HK-2 (cell line): ENCODE results near the gene LTB4R2.
A peak's percentile ranks its signal among the peaks of the same experiment; 100 is the strongest.

Experiments used
- DNase-seq: peaks from one replicate; pipeline ENCODE4 v3.0.0-alpha.2; 2018; ENCODE audit not compliant: unreplicated experiment

Gene LTB4R2

DNA sequence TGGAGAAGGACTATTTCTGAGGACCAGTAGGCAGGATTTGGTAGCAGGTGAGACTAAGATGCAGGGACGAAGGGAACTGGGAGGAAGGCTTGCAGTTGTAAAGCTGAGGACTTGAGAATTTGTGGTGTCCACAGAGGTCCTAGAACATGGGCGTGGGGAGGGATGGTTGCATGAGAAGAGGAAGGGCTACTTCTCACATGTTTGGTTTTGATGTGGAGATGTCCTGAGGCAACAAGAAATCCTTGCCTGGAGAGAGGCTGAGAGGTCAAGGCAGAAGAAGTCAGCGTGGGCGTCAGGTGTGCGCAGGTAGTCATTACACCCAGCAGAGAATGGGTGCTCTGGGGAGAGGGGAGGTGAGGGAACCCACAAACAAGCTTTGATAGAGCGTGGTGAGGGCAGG, 32.9 kb upstream of the LTB4R2 start:
- DNase-seq, result no peak

DNA sequence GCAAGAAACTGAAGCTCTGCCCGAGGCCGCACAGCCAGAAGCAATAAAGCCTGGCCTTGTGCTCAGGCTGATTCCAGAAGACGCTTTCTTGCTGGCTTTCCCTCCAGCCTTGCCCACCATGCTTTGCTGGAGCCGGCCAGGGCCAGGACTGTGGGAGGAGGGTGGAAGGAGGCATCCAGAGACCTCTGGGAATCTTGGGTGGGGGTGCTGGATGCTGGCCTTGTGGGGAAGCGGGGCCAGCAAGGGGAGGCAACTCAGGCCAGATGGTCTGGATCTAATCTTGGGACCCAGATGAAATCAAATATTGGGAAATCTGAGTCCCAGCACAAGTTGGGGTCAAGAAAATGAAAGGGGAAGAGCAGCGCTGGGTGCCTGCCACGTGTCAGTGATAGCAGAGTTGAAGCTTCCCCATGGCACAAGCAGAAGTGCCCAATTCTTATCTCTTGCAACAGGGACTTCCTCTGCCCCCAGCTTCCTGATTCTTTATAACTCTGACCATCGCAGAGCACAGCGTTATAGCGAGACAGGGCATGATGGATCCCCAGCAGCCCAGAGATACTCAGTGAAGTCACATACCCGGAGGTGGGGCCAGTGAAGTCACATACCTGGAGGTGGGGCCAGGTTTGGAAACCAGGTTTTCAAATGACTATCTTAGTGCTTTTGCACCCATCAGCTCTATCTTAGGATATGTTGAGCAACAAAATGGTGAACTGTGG, 32.2 kb upstream of the LTB4R2 start:
- DNase-seq, result no peak

DNA sequence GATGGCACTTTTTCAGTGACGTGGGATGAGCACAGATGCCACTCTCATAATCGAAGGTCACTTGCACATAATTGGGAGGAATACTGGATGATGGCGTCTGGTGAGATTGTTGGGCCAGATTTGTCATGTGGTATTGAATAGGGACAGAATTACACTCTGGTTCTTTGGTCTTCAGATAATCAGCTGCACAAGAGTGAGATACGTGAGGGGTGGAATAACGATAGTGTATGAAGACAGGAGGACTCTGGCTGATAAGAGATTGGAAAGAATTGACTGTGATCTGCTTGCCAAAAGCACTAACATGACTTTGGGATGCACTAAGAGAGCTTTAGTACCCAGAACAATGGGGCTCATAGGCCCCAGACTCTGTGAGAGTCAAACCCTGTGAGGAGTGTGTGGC, 31.5 kb upstream of the LTB4R2 start:
- no peak for DNase-seq

DNA sequence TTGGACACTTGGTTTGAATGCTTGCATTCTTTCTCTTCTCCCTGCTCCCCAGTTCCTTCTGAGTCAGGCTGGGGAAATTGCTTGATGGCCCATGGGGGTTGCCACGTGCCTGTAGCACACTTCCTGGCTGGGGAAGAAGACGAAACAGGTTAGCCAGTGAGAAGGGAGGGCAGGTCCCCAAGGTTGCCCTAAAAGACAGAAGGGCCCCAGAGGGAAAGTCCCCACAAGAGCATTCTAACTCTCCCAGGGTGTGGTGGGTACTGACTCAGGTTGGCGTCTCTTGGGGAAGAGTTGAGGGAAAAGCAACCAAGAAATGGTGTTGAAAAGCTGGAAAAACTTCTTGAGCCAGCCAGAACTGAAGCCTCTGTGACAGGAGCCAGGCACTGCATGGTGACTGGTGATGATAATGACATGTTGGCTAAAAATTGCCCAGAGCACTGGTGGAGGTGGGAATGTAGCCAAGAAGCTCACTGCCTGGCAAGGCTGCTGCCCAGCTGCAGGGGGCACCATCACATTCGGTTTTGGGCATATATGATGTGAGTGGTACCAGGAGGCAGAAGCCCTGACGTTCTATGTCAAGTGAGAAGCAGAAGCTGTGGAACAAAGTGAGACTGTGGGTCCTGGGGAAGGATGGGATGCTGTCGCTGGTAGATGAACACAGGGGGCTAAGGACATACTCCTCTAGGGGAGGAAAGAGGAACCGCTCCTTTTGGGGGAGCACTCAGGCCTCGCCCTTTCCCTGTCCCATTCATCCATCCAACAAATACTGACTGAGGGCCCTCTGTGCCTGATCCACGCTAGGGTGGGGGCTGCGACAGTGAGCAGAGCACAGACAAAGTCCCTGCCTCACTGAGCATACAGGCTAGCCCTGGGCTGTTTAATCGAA, 30.4 kb upstream of the LTB4R2 start:
- DNase-seq, result peak; percentile 30

DNA sequence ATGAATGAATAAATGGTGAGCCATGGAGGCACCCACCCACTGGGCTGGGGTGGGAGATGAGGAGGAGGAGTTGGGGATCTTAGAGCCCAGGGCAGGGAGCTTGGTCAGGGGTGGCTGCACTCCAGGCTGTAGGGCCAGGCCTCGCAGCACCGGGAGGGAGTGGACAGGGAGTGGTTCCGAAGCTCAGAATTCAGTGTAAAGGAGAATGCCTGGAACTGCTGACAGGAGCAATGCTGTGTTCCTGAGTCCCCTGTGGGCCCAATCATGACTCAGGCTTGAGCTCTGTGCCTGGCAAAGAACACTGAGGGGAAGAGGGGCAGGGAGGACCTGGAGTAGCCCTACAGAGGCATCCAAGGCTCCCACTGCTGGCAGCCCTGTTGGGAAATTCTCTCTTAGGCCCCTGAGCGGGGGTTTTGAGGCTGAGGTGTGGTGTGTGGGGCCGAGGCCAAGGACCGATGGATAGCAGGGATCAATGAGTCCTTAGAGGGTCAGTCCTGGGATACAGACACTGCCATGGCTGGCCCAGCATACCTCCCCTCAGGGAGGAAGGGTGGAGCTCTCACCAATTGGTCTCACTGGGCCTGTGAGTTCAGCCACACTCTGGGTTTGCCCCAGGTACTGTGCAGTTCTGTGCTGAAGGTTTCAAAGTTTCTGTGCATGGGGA, 29.0 kb upstream of the LTB4R2 start:
- no peak for DNase-seq

DNA sequence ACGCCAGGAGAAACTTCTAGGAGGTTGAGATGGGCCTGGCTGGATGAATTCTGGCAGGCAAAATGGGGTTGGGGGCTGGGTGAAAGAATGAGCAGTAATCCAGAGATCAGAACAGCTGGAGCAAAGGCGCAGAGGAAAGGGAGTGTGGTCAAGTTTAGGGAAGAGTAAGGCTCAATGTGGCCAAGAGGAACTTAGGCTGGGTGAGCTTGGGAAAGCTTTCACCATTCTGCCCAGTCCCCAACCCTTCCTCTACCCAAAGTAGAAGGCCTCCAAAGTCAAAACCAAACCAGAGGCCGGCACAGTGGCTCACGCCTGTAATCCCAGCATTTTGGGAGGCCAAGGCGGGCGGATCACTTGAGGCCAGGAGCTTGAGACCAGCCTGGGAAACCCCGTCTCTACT, 28.3 kb upstream of the LTB4R2 start:
- DNase-seq, result no peak

DNA sequence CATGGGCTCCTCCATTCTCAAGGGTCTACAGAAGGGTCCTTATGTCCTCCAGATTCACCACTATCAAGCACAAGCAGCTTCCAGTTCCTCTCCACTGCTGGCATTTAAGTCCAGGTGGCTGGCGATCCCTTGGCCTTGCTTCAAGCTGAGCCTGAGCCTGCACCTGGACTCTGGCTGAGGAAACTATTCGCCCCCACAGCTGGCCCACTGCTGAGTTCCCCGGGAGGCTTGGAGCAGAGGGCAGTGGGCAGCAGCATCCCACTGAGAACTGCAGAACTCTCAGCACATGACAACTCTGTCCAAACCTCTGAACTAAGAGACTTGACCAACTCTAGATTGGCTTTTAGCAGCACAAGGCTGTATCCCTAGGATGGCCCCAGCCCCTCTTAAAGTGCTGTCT, 27.2 kb upstream of the LTB4R2 start:
- DNase-seq, result no peak

DNA sequence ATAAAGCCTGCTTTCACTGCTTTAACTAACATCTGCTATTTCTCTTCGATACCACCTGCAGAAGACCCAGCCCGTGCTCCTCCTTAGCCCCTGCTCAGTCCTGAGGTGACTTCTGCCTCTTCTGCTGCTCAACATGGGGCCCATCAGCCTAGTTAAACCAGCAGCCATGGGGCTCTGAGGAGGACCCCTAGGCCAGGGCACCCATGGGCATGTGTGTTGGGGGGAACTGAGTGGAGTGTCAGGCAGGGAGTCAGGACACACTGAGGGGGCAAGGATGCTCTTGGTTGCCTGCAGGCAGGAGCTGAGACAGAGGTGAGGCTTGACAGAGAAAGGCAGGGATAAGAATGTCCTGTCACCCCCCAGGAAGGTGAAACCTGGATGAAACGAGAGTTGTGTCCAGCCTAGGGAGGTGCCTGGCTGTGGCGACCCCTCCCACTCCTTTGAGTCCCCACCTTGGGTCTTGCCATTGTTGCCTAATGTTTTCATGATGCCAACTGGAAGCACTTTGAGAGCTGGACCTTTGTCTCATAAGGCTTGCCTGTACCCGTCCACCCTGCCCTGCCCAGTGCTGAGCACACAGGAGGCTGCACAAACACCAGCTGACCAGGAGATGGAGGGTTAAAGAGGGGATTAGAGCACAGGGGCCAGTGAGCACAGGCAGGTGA, 26.0 kb upstream of the LTB4R2 start:
- no peak for DNase-seq

DNA sequence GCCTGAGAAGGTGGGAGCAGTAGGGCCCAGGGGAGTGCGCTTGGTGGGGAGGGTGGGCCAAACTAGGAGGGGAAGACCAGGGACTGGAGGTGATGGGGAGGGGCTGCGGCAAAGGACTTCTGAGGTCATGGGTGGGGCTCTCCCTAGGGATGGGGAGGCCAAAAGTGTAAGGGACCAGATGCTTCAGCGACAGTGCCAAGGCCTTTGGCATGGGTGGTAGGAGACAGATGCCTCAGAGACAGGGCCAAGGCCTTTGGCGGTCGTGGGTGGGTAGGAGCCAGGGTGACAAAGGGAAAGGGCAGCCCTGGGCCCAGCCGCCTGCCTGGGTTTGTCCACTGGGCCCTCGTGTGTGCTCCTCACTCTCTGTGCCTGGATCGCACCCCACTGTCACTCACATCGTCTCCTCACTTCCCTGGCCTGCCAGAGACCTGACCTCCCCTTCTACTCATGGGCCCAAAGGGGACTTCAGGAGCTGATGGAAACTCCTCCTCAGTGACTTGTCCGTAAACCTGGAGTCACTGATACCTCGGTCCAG, 25.4 kb upstream of the LTB4R2 start:
- DNase-seq, result no peak

DNA sequence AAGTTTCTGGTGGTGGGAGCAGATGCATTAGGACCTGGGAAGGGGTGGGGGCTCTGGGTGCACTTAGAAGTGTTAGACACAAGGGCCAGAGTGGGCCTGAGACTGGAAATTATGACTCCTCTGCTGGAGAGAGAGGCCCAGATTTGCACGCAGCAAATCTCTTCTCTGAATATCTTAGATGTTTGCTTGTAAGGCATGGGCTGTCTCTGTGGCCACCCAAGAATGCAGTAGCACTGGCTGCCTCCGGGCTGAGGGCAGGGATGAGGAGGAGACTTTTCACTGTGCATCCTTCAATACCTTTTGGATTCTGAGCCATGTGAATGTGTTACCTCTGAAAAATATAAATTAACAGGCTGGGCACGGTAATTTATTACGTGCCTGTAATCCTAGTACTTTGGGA, 24.6 kb upstream of the LTB4R2 start:
- no peak for DNase-seq

DNA sequence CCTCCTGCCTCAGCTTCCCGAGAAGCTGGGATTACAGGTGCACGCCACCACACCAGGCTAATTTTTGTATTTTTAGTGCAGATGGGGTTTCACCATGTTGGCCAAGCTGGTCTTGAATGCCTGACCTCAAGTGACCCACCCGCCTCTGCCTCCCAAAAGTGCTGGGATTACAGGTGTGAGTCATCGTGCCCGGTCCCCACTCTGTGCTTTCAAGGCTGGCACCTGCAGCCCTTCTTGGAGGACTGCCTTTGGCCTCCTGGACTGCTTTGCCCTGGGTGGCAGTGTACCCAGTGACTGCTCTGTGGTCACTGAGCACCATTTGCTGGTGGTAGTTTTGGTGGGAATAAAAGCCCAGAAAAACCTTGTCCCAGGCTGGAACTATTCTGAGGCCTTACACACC, 22.9 kb upstream of the LTB4R2 start:
- DNase-seq, result no peak

DNA sequence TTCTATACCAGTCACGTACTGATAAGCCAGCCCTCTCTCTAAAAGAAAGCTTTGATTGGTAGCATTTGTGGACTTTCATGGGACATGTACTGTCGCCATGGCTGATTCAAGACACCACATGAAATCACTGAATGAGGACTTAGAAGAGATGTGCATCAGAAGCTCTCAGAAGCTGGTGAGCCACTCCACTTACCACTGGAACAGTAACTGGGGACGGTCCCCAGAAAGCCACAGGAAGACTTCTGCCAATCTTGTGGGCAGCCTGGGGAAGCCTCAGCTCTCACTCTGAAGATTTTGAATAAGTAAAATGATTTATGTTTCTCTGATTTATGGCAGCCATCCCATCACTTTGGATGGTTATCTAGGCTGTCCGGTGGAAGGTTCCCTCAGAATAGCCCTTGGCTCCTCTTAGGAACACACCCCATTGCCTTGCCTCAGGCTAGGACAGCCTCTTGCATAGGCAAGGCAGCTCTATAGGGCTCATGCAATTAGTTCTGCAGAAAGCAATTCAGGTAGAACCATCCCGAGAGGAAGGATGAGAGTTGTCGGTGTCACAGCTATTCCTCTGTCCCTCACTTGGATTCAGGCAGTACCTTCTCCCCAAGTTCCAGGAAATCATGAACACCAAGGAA, 20.2 kb upstream of the LTB4R2 start:
- no peak for DNase-seq

DNA sequence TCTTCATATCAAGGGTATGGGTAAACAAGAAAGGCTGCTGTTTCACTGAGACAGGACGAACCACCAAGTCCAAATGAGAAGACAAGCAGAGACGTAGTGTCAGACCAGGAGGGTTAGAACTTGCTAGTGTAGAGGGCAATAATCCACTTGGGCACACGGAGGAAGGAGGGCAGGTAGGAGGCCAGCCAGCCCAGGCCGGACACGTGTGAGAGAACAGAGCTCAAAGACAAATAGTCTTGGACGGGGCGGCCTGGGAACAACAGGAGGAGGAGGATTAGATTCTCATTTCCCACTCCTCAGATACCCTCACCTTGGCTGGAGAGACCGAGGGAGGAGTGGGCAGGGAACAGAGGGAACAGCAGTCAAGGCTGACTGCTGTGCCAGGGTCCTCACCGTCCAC, 19.2 kb upstream of the LTB4R2 start:
- DNase-seq, result no peak

DNA sequence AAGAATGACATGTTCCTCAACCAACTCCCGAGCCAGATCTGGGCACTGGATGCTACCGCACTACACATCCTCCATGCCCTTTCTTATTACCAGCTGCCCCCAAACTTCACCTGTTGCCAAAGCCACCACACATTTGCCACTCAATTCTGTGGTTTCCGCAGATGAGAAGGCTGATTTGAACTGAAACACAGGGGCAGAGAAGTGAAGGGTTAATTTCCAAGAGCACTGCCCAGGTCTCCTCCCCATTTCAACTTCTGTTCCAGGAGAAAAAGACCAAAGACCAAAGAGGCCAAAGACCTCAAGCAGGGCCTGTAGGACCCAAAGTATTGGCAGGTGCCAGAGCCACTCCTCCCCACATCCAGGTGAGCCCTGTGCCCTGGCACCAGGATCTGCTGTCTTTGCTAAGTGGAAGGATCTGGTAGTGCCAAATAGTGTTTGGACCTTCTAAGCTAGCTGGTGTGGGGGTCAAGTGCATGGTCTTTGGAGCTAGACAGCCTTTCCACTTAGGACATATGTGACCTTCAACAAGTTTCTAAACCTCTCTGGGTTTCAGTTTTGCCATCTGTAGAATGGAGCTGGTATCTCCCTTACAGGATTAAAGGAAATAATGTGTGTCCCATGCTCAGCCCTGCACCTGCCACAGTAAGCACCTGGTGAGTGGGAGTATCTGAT, 18.4 kb upstream of the LTB4R2 start:
- no peak for DNase-seq

DNA sequence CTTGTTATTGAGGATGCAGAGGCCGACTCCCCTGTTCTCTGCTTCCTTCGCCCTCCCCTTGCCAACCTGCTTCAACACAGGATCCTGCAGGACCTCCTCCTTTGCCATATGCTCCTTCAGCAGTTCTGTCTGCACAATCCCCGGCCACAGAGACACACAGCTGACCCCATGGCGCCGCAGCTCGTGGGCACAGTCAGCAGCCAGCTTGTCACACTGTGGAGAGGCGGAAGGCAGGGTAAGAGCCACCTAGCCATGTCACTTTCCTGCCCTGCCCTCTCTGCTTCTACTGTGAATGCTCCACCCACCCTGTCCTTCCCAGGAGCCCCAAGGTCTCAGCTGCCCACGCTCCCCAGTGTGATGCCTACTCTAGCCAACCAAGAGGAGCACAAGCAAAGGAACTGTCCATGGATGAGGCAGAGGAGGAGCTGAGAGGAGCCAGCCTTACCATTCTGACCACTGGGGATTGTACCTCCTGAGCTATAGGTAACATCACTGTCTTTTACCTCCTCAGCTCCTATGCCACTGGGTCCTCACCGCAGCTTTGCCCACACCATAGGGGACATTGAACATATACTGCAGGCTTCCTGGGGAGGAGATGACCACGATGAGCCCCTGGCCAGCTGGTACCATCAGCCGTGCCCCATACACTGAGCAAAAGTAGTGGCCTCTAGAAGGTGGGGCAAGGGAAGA, 17.7 kb upstream of the LTB4R2 start:
- no peak for DNase-seq

DNA sequence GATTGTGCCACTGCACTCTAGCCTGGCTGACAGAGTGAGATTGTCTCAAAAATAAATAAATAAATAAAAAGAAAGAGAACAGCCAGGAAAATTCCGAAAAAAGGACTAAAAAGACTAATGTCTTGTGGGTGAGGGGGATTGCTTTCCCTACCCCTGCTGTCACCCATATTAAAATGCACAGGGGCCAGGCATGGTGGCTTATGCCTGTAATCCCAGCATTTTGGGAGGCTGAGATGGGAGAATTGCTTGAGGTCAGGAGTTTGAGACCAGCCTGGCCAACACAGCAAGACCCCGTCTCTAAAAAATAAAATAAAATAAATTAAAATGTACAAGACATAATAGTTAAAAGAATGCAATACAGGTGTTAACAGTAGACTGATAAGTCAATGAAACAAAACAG, 16.4 kb upstream of the LTB4R2 start:
- DNase-seq, result no peak

DNA sequence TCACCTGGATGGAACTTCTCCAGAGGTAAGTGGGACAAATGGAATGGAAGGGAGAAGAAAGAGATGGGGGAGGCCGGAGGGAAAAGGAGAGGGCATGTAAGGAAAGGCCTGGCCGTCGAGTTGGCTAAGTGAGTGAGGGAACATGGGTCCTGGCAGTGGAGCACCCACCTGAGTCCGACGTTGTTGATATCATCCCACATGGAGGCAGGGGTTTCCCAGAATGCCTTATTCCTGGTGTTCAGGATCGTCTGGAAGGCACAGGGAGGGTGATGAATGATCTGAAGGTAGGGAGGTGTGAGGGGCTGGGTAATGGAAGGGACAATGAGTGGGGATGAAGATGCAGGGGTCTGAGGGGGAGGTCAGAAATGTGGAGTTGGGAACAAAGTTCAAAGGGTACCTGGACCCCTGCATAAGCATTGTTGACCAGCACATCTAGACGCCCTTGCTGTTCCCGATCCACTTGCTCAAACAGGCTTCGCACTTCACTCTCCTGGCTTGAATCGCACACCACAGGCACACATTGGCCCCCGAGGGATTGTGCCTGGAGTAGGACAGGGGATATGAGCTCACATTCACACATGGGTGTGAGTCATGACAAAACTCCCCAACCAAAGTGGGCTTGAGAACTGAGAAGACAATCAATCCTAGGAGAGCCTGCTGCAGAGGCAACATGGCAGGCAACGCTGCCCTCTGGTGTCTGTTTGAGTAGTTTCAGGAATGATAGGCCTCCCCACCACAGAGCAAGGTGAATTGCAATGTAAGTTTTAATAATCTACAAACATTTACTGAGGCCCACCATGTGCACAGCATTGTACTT, 13.4 kb upstream of the LTB4R2 start:
- DNase-seq, result peak; percentile 78

DNA sequence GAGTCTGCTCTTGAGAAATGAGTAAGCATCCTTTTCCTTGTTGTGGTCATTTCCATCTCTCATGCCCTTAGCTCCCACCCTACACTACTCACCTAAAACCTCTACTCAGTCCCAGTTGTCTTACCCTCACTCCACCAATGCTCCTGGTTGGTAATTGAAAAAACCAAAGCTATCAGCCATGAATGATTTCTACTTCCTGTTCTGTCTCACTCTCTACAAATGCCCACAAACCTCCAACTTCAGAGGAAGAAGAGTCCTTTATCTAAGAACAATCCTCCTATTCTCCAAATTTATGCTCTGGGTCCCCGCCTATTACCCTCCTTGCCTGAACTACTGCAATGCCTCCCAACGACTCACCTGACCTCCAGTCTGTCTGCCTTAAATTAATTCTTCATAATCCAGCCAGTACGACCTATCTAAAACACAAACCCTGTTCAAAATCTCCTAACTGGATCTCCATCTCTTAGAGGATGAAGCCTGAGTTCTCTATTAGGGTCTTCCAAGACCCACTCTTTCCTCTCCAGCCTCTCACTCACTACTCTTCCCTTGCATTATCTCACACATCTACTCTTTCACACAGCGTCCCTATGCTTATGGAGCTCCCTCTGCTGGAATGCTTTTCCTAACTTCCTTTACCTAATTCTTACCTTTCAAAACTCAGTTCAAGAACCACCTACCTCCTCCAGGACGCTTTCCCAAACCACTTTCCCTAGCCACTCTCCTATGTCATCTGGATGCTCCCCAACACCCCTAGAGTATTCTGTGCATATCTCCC, 12.6 kb upstream of the LTB4R2 start:
- no peak for DNase-seq

DNA sequence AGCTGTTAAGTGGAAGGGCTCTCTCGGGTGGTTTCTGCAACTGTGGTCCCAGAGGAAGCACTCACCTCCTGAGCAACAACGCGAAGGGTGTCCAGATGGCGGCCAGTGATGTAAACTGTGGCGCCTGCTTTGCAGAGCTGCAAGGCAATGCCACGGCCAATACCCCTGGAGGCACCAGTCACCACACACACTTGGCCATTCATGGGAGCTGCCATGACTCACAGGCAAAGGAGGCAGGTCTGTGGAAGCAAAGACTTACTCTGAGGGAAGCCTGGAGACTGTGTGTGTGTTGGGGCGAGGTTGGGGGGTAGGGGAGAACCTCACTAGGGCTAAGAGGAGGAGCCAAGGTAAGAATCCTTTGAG, 11.1 kb upstream of the LTB4R2 start:
- peak; percentile 69 for DNase-seq
